Urinary bladder (tissue), 4 donors: Measurements from ENCODE around the gene ANKRD63. TPM values are rescaled to one million over a fixed set of nuclear protein-coding genes. Genes with fewer than 3 reads are reported as not detected.

Experiments
- DNase-seq: peaks from one replicate; pipeline ENCODE4 v3.0.0-alpha.2; 2015; ENCODE audit errors: extremely low spot score
- H3K27ac ChIP-seq: one replicate; pipeline ENCODE4 v1.5.1; 2013; ENCODE audit warnings: low read depth, mild to moderate bottlenecking, moderate library complexity
- H3K36me3 ChIP-seq: one replicate; pipeline ENCODE4 v1.6.1; 2013; ENCODE audit warnings: mild to moderate bottlenecking, moderate library complexity; ENCODE audit not compliant: insufficient read depth
- H3K4me1 ChIP-seq: one replicate; pipeline ENCODE4 v1.6.1; 2013; ENCODE audit warnings: mild to moderate bottlenecking, moderate library complexity; ENCODE audit not compliant: insufficient read depth
- H3K4me3 ChIP-seq: one replicate; pipeline ENCODE4 v1.5.1; 2013; ENCODE audit warnings: low read depth, low read length
- WGBS: extraction: QIAGEN DNeasy Blood & Tissue Kit; methylation state at CpG from one replicate; pipeline ENCODE4 v1.1.7; 2013; 5-methylcytosine and 5-hydroxymethylcytosine counted together
- polyA plus RNA-seq: library from polyadenylated mRNA; stranded (reverse); fragments of 200-250 nt; gene quantifications from one replicate; pipeline ENCODE4 v1.2.3, GENCODE V29; 2013
- total RNA-seq: library from RNA; depleted of rRNA; stranded (reverse); fragments of >200 nt; gene quantifications from one replicate; pipeline ENCODE4 v1.2.3, GENCODE V29; 2014
- donor health status: healthy with polysubstance abuse.
- donor health status: healthy.

The ANKRD63 gene
- total and polyA plus RNA-seq, 2 donors: not detected

DNA sequence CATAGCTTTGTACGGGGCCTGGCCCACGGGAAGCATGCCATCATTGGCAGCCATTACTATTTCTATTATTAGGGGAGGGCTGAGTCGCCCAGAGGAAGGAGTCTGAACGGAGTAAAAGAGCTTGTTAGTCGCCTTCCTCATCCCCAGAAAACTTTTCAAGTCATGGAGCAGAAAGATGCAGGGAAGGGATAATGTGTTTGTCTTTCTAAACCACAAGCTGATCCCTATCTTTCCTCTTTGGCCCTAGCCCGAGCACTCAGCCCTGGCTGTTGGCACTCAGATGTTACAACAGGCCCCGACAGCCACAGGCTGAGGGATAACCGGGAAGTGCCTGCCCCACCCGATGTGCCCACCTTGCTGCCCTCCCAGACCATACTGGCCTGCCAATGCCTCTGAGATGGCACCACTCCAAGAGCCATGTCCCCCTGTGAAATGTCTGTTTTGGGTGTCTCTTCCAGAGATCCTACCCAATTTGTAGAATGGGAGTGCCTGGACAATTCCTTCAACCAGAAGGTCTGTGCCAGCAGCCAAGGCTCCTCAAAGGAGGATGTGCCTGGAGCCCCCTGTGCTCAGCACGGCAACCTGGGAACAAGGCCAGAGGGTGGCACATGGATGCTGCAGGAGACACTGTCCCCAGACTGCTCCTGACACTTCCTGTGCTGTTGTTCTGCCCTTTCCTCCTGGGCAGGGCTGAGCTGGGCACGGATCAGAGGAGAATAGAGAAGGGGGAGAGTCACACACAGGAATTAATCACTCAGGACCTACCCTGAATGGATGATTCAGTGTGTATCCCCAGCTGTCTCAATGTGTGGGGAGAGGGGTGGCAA is 33.2 kb downstream of the ANKRD63 start:
- no peak for DNase-seq
- H3K27ac ChIP-seq: no peak overlapping the region

DNA sequence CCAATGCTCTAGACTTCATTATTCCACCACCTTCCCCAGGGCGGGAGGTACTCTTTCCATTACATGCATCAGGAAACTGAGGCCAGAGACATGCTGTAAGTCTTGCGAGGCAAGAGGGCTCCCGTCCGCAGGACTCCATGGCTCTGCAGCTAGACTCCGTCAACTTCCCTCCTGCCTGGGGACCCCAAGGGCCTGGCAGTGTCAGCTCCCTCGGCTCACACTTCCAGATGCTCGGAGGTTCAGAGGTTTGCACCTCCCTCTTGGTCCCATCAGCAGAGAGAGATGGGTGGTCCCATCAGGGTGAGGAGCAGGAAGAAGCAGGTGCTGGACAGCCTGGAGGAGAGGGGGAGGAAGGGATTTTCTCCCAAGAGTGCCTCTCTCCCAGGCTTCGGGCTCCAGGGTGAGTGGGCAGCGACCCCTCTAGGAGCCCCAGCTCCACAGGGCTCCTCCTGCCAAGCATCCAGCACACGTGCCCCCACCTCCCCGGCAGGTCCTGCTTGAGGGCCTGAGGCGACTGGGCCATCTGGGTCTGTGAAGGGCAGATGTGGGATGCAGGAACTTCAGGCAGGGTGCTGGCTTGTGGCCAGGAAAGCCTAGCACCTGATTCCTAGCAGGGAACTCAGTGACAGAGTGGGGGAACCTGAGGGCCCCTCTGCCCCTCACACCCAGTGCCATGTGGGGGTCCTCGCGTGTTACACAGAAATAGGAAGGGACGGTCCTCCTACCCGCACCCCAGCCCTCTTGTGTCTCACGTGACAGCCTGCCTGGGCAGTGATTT is 34.7 kb downstream of the ANKRD63 start:
- no peak for DNase-seq
- Histone ChIP-seq H3K4me3 (no peak overlapping the region), H3K4me1 (no peaks in the 10 kb centered on the region), H3K36me3 (no peaks in the 10 kb centered on the region), H3K27ac (no peak overlapping the region)
- WGBS: 82% methylated on average over 17 of the region's 17 CpGs

More for the DNA sequence above, 33.2 kb downstream of the ANKRD63 start:
- 58% methylated on average over 11 of the region's 11 CpGs for WGBS
- Histone ChIP-seq H3K4me3 (no peak overlapping the region), H3K4me1 (no peaks in the 10 kb centered on the region), H3K36me3 (no peaks in the 10 kb centered on the region)

GRCh38 chr15:40247406-40247971 is 35.4 kb downstream of the ANKRD63 start:
- H3K4me3 ChIP-seq: no peak overlapping the region
- H3K27ac ChIP-seq: no peak overlapping the region
- H3K36me3 ChIP-seq: no peaks in the 10 kb centered on the region
- DNase-seq: no peak
- WGBS: 91% methylated on average over 12 of the region's 12 CpGs
- H3K4me1 ChIP-seq: no peaks in the 10 kb centered on the region

- 90% methylated on average over 8 of the region's 8 CpGs for WGBS
- DNase-seq: no peak
- Histone ChIP-seq H3K4me1 (no peaks in the 10 kb centered on the region), H3K36me3 (no peaks in the 10 kb centered on the region), H3K4me3 (no peak overlapping the region), H3K27ac (no peak overlapping the region)
These were observed 36.2 kb downstream of the ANKRD63 start for GRCh38 chr15:40246496-40247280.

DNA sequence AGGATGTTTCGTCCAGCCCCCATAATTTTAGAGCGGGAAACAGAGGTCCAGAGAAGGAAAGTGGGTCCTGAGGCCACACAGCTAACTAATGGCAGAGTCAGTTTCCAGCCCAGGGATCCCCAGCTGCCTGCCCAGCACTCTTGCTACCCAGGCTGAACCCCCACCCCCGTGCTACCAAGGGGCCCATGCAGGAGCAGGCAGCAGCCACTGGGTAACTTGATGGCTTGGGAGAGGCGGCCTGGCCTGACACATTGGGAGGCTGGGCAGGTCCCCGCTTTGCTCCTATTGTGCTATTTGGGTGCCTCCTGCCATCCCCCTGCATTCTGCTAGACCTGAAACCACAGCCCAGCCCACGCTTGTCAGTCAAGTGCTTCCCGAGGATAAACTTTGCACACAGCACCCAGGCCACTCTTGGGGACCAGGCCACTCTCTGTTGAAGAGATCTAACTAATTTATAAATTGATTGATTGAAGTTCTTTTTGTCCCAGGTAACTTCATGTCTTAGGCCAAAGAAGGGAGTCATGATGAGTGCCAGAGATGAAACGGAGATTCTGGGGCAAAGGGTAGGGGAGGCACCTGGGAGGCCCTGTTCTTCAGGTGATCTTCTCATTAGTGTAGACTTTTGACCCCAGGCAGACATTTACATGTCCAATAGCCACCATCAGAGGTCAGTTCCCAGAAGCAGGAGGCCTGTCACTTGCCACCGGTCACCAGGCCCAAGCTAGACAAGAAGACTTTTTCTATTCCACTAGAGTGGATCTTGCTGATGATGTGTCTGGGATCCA is 37.0 kb downstream of the ANKRD63 start:
- Histone ChIP-seq H3K27ac (no peak overlapping the region), H3K36me3 (no peaks in the 10 kb centered on the region), H3K4me3 (no peak overlapping the region), H3K4me1 (no peaks in the 10 kb centered on the region)
- DNase-seq: no peak
- WGBS: 89% methylated on average over 9 of the region's 9 CpGs

DNA sequence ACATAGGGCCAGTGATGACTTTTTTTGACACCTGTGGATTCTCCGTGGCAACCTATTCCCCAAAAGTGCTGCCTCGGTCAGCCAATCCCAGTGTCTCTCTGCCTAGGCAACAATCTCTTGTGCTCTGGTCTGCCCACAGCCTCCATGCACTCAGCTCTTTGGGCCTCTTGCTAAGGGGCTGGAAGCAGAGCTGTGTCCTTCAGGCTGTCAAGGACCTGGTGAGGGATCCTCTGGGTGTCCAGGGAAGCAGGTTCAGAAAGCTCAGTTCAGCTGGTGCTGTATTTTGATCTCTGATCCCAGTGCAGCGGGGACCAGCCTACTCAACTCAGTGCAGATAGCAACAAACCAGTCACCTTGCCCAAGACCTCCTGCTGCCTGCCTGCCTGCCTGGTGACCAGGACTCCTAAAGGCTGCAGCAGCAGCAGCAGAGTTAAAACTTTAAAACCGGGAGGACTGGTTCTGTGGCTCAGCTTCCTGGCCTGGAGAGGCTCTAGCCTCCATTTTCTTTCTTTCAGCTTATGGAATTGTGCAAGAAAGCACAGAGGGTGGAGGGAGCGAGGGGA is 37.8 kb downstream of the ANKRD63 start:
- peak; percentile 51 for DNase-seq
- H3K36me3 ChIP-seq: no peaks in the 10 kb centered on the region
- WGBS: 70% methylated on average over 5 of the region's 5 CpGs
- H3K4me1 ChIP-seq: no peaks in the 10 kb centered on the region
- no peak overlapping the region for H3K27ac ChIP-seq
- no peak overlapping the region for H3K4me3 ChIP-seq

DNA sequence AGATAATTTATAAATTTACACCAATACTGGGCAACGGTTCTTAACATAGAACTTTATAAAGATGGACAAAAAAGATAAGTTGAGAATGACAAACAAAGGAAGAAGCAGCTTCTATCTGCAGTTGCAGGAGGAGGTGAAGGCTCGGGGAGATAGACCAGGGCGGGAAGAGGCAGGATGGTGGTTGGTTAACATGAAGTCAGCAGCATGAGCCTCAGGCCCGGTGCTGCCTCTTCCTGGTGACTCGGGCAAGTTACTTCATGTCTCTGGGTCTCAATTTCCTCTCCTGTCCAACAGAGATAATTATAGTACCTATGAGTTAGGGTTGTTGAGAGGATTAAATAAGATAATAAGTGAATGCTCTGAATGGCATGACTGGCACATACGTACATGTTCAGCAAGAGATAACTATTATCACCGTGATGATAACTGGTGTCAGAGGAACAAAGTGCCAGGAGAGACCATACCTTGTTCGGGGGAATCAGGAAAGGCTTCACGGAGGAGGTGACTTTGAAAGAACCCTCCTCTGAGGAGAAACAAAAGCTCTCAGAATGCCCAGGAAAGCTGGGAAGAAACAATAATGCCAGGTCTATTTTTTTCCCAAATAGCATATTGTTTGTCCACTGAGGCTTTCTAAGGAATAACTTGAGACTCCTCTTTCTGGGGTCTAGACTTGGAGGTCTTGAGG is 39.6 kb downstream of the ANKRD63 start:
- DNase-seq: no peak
- no peak overlapping the region for H3K4me3 ChIP-seq
- H3K27ac ChIP-seq: no peak overlapping the region
- H3K36me3 ChIP-seq: no peaks in the 10 kb centered on the region
- WGBS: 81% methylated on average over 9 of the region's 9 CpGs
- H3K4me1 ChIP-seq: no peaks in the 10 kb centered on the region

DNA sequence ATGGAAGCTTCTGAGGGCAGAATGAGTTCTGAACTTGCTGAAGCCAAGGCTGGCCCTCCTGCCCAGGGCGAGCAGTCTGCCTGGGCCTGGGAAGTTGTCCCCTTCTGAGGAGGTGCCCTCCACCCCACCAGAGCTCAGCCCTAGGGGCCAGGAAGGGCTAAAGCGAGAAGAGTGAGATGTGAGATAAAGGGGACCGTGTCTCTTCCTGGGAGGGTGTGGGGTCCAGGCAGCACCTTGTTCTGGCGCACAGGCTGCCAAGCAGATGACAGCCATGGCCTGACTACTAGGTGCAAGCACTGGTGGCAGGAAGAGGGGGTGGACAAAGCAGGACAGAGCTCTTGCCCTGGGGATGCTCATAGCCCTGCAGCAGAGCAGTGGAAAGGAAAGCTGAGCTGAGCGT is 40.3 kb downstream of the ANKRD63 start:
- no peak overlapping the region for H3K4me3 ChIP-seq
- H3K4me1 ChIP-seq: no peaks in the 10 kb centered on the region
- 89% methylated on average over 5 of the region's 5 CpGs for WGBS
- DNase-seq: no peak
- H3K27ac ChIP-seq: no peak overlapping the region
- H3K36me3 ChIP-seq: no peaks in the 10 kb centered on the region

DNA sequence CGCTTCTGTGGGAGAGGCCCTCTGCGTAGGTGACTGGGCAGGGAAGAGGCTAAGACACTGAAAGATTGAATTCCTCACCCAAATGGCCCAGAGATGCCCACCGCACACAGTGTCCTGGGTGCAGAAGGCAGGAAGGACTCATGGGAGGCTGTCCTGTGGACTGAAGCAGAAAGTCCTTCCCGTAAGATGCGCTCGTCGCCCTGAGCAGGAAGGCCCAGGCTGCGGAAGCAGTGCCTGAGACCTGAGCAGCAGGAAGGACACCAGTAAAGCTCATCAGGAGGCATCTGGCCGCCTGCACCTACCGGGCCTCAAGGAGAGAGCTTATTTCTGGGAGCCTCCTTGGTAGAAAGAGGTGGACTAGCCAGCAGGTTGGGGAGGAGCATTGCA is 40.7 kb downstream of the ANKRD63 start:
- DNase-seq: no peak
- WGBS: 93% methylated on average over 10 of the region's 10 CpGs
- H3K36me3 ChIP-seq: no peaks in the 10 kb centered on the region
- no peak overlapping the region for H3K27ac ChIP-seq
- H3K4me1 ChIP-seq: no peaks in the 10 kb centered on the region
- H3K4me3 ChIP-seq: no peak overlapping the region

DNA sequence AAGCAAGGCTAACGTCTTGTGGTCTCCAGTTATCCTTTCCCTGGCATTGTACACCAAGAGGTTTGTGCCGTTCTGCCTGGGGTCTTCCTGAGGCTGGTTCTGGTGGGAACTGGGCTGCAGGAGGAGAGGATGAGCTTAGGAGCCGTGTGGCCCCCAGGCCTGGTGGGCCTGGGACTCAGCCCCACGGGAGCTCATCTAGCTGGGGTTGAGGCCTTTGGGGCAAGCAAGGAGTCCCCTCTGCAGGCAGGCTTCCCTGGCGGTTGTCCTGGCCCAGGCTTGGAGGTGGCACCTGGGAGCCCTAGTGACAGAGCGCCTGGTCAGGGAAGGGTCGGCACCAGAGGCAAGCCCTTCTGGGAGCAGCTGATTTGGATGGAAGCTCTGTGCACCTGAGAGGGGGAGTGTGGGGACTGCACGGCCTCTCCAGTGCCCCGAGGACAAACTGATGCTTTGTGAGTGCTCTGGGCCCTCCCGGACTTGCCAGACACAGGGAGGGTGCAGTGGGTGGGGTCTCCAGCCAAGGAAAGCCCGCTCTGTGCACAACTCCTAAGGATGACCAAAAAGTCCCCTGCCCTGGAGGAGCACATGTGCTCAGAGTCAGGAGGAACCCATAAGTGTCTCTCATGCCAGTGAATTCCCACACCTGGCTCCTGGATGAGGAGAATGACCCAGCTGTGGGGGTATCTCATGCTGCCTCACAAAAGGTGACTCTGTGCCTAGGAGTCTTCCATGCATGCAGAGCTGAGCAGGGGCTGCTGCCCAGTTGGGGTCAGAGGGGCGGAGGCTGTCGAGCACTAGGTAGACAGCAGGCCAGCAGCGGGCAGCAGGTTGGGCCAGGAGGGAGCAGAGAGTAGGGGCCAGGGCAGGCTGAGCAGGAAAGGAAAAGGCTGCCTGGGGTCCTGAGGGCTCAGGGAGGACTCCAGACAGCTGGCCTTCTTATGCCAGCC is 41.3 kb downstream of the ANKRD63 start:
- H3K4me1 ChIP-seq: no peaks in the 10 kb centered on the region
- no peak for DNase-seq

GRCh38 chr15:40240619-40241221 is 42.1 kb downstream of the ANKRD63 start:
- WGBS: 84% methylated on average over 10 of the region's 10 CpGs
- no peaks in the 10 kb centered on the region for H3K4me1 ChIP-seq
- H3K27ac ChIP-seq: peak overlapping the region; percentile 49
- no peak for DNase-seq
- no peak overlapping the region for H3K4me3 ChIP-seq
- H3K36me3 ChIP-seq: no peaks in the 10 kb centered on the region

More for the DNA sequence above, 41.3 kb downstream of the ANKRD63 start:
- Histone ChIP-seq H3K27ac (no peak overlapping the region), H3K4me3 (no peak overlapping the region), H3K36me3 (no peaks in the 10 kb centered on the region)
- 87% methylated on average over 14 of the region's 14 CpGs for WGBS
